Testis (tissue), 3 donors: ENCODE results near the gene CD200R1. TPM values are rescaled to one million over a fixed set of nuclear protein-coding genes. Genes with fewer than 3 reads are reported as not detected.
A peak's percentile ranks its signal among the peaks of the same experiment; 100 is the strongest.

Source experiments
- DNase-seq: peaks from one replicate; pipeline ENCODE4 v3.0.0-alpha.2; 2019
- H3K27ac ChIP-seq, 2 donors: fragments of 200-600 bp; sonication (generic); one replicate each; pipeline ENCODE4 v1.5.1; 2019
- H3K27me3 ChIP-seq: fragments of 200-600 bp; sonication (generic); one replicate; pipeline ENCODE4 v1.5.1; 2019
- H3K36me3 ChIP-seq: fragments of 200-600 bp; sonication (generic); one replicate; pipeline ENCODE4 v1.5.1; 2017; ENCODE audit warnings: low read depth; ENCODE audit errors: missing control alignments
- H3K4me1 ChIP-seq: fragments of 200-600 bp; sonication (generic); one replicate; pipeline ENCODE4 v1.5.1; 2019
- H3K4me3 ChIP-seq, 2 donors: fragments of 200-600 bp; sonication (generic); one replicate each; pipeline ENCODE4 v1.5.1; 2017 to 2019
- H3K9me3 ChIP-seq: fragments of 200-600 bp; sonication (generic); one replicate; pipeline ENCODE4 v1.5.1; 2017
- POLR2A ChIP-seq: fragments of 450-650 bp; IDR thresholded peaks from one replicate; pipeline ENCODE4 v1.6.1; 2017; ENCODE audit warnings: antibody characterized with exemption, mild to moderate bottlenecking, moderate library complexity
- WGBS, 2 donors: methylation state at CpG; one replicate each; pipeline ENCODE4 v1.1.5; 2018; 5-methylcytosine and 5-hydroxymethylcytosine counted together
- intact Hi-C: fragments of 100-400 bp; cut with DNase I; formaldehyde crosslinking; loops from one replicate; pipeline ENCODE4 v1.15.1; 2023; ENCODE audit warnings: low total_unique reads
- polyA plus RNA-seq: library from polyadenylated mRNA; stranded (reverse); fragments of 350-450 nt; fragmentation: Illumina TruSeq; extraction: RNeasy Lipid Tissue Mini Kit (QIAGEN cat#74804); gene quantifications from one replicate; pipeline ENCODE4 v1.2.3, GENCODE V29; 2014; ENCODE audit warnings: low read depth, low replicate concordance; ENCODE audit not compliant: insufficient read depth
- total RNA-seq, 2 donors: library from RNA; depleted of rRNA; stranded (reverse); fragments of >200 nt; gene quantifications; one replicate each; pipeline ENCODE4 v1.2.3, GENCODE V29; 2016
- TF ChIP-seq, protein P1 (sequence below), 3 experiments: fragments of 450-650 bp in 2 of 3; fragments of 200-600 bp in 1 of 3; sonication (generic) in 1 of 3; IDR thresholded peaks; one replicate each; pipeline ENCODE4 v1.5.1; 2016 to 2019; ENCODE audit warnings: antibody characterized with exemption in 3 of 3, mild to moderate bottlenecking in 2 of 3, moderate library complexity in 1 of 3

The CD200R1 gene
- total and polyA plus RNA-seq, 3 donors from 2014 or later = 1.3 to 1.7 (median 1.5) TPM

DNA sequence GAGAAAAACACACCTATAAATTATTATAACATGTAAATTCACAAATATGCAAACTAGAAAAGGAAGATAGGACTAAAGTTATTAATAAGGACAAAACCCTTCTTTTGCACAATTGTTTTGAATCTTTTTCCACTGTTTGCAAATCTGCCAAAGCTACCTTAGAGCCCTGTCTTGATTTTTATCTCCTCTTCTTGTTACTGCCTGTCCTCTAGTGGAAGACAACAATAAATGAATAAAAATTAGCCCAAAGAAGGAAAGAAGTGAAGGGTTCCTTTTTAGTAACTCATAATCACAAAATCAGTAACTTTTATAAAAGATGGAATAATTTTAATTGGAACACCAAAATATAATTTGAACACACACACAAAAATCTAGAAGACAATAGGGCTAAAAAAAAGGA lies 2.7 kb downstream of the CD200R1 start:
- no peak overlapping the region for H3K27ac ChIP-seq

DNA sequence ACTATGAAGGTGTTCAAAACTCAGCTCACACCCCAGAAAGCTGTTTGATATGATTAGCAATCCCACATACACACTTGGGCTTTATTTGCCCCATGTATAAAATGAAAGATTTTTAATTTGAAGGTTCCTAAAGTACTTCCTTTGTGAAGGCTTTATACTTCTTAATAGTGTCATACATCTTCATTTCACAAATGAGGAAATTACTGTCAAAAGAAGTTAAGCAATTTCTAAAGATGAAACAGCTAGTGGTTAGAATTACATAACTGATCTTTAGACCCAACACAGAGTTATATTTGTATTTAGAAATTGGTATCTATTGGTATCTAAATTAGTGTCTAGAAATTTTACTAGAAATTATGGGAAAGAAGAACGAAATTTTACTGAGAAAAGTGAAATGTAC lies 7.1 kb downstream of the CD200R1 start:
- TF ChIP-seq POLR2A = no peak
- TF ChIP-seq, protein P1, sequence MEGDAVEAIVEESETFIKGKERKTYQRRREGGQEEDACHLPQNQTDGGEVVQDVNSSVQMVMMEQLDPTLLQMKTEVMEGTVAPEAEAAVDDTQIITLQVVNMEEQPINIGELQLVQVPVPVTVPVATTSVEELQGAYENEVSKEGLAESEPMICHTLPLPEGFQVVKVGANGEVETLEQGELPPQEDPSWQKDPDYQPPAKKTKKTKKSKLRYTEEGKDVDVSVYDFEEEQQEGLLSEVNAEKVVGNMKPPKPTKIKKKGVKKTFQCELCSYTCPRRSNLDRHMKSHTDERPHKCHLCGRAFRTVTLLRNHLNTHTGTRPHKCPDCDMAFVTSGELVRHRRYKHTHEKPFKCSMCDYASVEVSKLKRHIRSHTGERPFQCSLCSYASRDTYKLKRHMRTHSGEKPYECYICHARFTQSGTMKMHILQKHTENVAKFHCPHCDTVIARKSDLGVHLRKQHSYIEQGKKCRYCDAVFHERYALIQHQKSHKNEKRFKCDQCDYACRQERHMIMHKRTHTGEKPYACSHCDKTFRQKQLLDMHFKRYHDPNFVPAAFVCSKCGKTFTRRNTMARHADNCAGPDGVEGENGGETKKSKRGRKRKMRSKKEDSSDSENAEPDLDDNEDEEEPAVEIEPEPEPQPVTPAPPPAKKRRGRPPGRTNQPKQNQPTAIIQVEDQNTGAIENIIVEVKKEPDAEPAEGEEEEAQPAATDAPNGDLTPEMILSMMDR (IDR thresholded peaks at IDR 0.05) = no peak
- intact Hi-C loops = no loop called here
- Histone ChIP-seq H3K36me3 (no peaks in the 10 kb centered on the region), H3K27ac (no peak overlapping the region), H3K4me3 (no peak overlapping the region), H3K4me1 (peaks cover 8% of the 10 kb centered on the region), H3K27me3 (no peaks in the 10 kb centered on the region), H3K9me3 (no peaks in the 10 kb centered on the region)
- 92 to 94% methylated on average over 1 of the region's 1 CpG for WGBS, 2 donors
- no peak for DNase-seq

More for the DNA sequence above, 2.7 kb downstream of the CD200R1 start:
- H3K4me1 ChIP-seq = peaks cover 2% of the 10 kb centered on the region
- H3K4me3 ChIP-seq = no peak overlapping the region
- no peaks in the 10 kb centered on the region for H3K36me3 ChIP-seq
- H3K27me3 ChIP-seq = no peaks in the 10 kb centered on the region
- intact Hi-C loops = no loop called here
- TF ChIP-seq, protein P1 (IDR thresholded peaks at IDR 0.05) = no peak
- no peak for TF ChIP-seq POLR2A
- no peaks in the 10 kb centered on the region for H3K9me3 ChIP-seq
- no peak for DNase-seq

DNA sequence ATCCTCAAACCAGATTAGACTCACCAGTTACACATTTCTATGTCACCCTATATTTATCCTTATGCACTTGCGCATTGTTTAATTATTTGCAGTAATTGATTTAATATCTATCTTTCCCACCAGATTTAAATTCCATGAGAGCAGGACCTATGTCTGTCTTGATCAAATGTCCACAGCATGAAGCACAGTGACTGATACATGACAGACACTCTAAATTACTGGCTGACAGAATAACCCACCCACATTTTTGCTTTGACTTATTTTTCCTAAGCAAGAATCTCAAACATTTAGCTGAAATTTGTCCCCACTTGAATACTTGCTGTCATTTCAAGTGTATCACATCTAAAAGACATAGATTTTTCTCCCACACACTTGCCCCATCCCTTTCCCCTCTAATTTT lies 7.5 kb downstream of the CD200R1 start:
- intact Hi-C loops = no loop called here
- no peak for DNase-seq
- WGBS, 2 donors = 100% methylated on average over 1 of the region's 1 CpG
- Histone ChIP-seq H3K4me1 (peaks cover 8% of the 10 kb centered on the region), H3K4me3 (no peak overlapping the region), H3K36me3 (no peaks in the 10 kb centered on the region), H3K9me3 (no peaks in the 10 kb centered on the region), H3K27ac (no peak overlapping the region), H3K27me3 (no peaks in the 10 kb centered on the region)
- no peak for TF ChIP-seq POLR2A
- TF ChIP-seq, protein P1 (IDR thresholded peaks at IDR 0.05) = no peak

DNA sequence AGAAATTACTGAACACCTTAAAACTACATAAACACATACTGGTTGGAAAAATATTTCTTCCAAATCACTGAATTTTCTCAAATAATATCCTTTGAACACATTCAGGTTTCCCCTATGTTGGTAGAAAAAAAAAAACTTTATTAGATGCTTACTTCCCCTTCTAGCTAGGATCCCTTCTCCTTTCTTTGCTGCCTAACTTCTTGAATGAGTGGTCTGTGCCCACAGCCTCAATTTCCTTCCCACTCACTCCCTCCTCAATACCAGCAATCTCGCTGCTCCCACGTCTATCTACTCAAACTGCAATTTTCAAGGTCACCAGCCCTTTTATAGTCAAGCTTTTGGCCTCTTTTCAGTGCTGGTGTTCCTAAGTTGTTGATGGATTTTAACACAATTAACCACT lies 8.3 kb downstream of the CD200R1 start:
- peak; percentile 45 for DNase-seq
- intact Hi-C loops = no loop called here
- Histone ChIP-seq H3K4me1 (peaks cover 8% of the 10 kb centered on the region), H3K27me3 (no peaks in the 10 kb centered on the region), H3K4me3 (no peak overlapping the region), H3K9me3 (no peaks in the 10 kb centered on the region), H3K27ac (no peak overlapping the region), H3K36me3 (no peaks in the 10 kb centered on the region)
- TF ChIP-seq, protein P1 (IDR thresholded peaks at IDR 0.05) = no peak
- no peak for TF ChIP-seq POLR2A
- WGBS, 2 donors = 17 to 27% methylated on average over 2 of the region's 2 CpGs

DNA sequence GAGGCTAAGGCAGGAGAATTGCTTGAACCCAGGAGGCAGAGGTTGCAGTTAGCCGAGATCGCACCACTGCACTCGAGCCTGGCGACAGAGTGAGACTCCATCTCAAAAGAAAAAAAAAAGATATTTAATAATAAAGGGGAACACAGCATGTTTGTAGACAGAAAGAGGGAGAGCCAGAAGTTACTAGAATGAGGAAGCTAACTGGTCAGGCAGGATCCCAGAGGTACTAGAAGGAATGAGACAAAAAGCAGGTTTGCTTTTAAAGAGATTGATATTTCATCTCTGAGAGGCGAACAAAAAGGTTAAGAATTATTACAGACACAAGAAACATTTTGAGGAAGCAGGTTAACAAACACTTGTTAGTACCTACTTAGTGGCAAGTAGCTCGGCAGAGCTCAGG lies 9.2 kb downstream of the CD200R1 start:
- TF ChIP-seq, protein P1 (IDR thresholded peaks at IDR 0.05) = no peak
- no peak for TF ChIP-seq POLR2A
- intact Hi-C loops = no loop called here
- peaks cover 8% of the 10 kb centered on the region for H3K4me1 ChIP-seq

More for the DNA sequence above, 9.2 kb downstream of the CD200R1 start:
- Histone ChIP-seq H3K9me3 (no peaks in the 10 kb centered on the region), H3K4me3 (no peak overlapping the region), H3K27ac (no peak overlapping the region), H3K36me3 (no peaks in the 10 kb centered on the region), H3K27me3 (no peaks in the 10 kb centered on the region)
- WGBS, 2 donors = 89 to 92% methylated on average over 6 of the region's 6 CpGs
- DNase-seq = no peak
